Transverse colon (tissue), 3 donors: ENCODE results near the gene PVRIG.

Experiments used
- CTCF ChIP-seq, 5 experiments: fragments of 200-600 bp in 3 of 5; fragments of 450-650 bp in 2 of 5; sonication (generic) in 3 of 5; IDR thresholded peaks; 1 replicate in 2 of 5; 2 replicates in 3 of 5; pipeline ENCODE4 v1.5.1; 2016 to 2017; ENCODE audit warnings: antibody characterized with exemption in 5 of 5, inconsistent platforms in 3 of 5, mild to moderate bottlenecking in 2 of 5, moderate library complexity in 1 of 5
- POLR2A ChIP-seq: fragments of 450-650 bp; IDR thresholded peaks from one replicate; pipeline ENCODE4 v1.6.1; 2016; ENCODE audit warnings: antibody characterized with exemption, mild to moderate bottlenecking, moderate library complexity

GRCh38 chr7:100247152-100247757, 27.5 kb downstream of the PVRIG start:
- TF ChIP-seq CTCF (IDR thresholded peaks at IDR 0.05) (peak in 1 of 5 experiments; percentile 12), POLR2A (no peak)
